ENCODE results near the gene ADGRA1. TPM values are rescaled to one million over a fixed set of nuclear protein-coding genes. Genes with fewer than 3 reads are reported as not detected.

ADGRA1 gene
- total and polyA plus RNA-seq, 7 donors: 0.05 to 0.84 (median 0.08) TPM; not detected in 2

- Histone ChIP-seq H3K4me1 (no peaks in the 10 kb centered on the region), H3K36me3 (ENCODE audit: insufficient read depth in 1 of 2, low read depth in 1 of 2) (no peaks in the 10 kb centered on the region), H3K9me3 (no peaks in the 10 kb centered on the region), H3K27ac (no peak overlapping the region), H3K27me3 (ENCODE audit: insufficient read depth in 3 of 3, low read length in 2 of 3) (peaks cover 0 to 39% (median 4%) of the 10 kb centered on the region in 3 donors), H3K4me3 (no peak overlapping the region)
- intact Hi-C loops (cut with DNase I): no loop called here
- no peak for TF ChIP-seq CTCF (IDR thresholded peaks at IDR 0.05)
- DNase-seq: no peak
- ATAC-seq: no peak
- 37 to 47% (median 39%) methylated on average over 12 to 13 of the region's 13 CpGs for WGBS, 3 donors
Measured at GRCh38 chr10:133058331-133059092, 29.2 kb upstream of the ADGRA1 start.

GRCh38 chr10:133059093-133059470 lies 28.6 kb upstream of the ADGRA1 start:
- no peak for DNase-seq
- no peak for ATAC-seq
- 82 to 89% (median 88%) methylated on average over 7 of the region's 7 CpGs for WGBS, 3 donors
- Histone ChIP-seq H3K4me3 (no peak overlapping the region), H3K9me3 (no peaks in the 10 kb centered on the region), H3K27me3 (ENCODE audit: insufficient read depth in 3 of 3, low read length in 2 of 3) (peaks cover 0 to 36% (median 4%) of the 10 kb centered on the region in 3 donors), H3K27ac (no peak overlapping the region), H3K4me1 (no peaks in the 10 kb centered on the region), H3K36me3 (ENCODE audit: insufficient read depth in 1 of 2, low read depth in 1 of 2) (no peaks in the 10 kb centered on the region)
- no peak for TF ChIP-seq CTCF (IDR thresholded peaks at IDR 0.05)
- intact Hi-C loops (cut with DNase I): no loop called here

- no peaks in the 10 kb centered on the region for H3K9me3 ChIP-seq
- H3K27me3 ChIP-seq (ENCODE audit: insufficient read depth in 3 of 3, low read length in 2 of 3): peaks cover 0 to 31% (median 4%) of the 10 kb centered on the region in 3 donors
- no peak overlapping the region for H3K27ac ChIP-seq
- intact Hi-C loops (cut with DNase I): no loop called here
- TF ChIP-seq CTCF (IDR thresholded peaks at IDR 0.05): no peak
- no peak overlapping the region for H3K4me3 ChIP-seq
- no peaks in the 10 kb centered on the region for H3K4me1 ChIP-seq
- WGBS, 3 donors: 79 to 84% (median 80%) methylated on average over 8 to 9 of the region's 9 CpGs
- no peaks in the 10 kb centered on the region for H3K36me3 ChIP-seq (ENCODE audit: insufficient read depth in 1 of 2, low read depth in 1 of 2)
- DNase-seq (no peak), ATAC-seq (no peak)
Measured at GRCh38 chr10:133059571-133059970, 28.2 kb upstream of the ADGRA1 start.

GRCh38 chr10:133060022-133060421 lies 27.7 kb upstream of the ADGRA1 start:
- DNase-seq (no peak), ATAC-seq (no peak)
- Histone ChIP-seq H3K27me3 (ENCODE audit: insufficient read depth in 3 of 3, low read length in 2 of 3) (peaks cover 0 to 31% (median 4%) of the 10 kb centered on the region in 3 donors), H3K36me3 (ENCODE audit: insufficient read depth in 1 of 2, low read depth in 1 of 2) (no peaks in the 10 kb centered on the region), H3K4me1 (no peaks in the 10 kb centered on the region), H3K9me3 (no peaks in the 10 kb centered on the region), H3K4me3 (no peak overlapping the region), H3K27ac (no peak overlapping the region)
- 80 to 86% (median 81%) methylated on average over 18 of the region's 18 CpGs for WGBS, 3 donors
- intact Hi-C loops (cut with DNase I): no loop called here
- no peak for TF ChIP-seq CTCF (IDR thresholded peaks at IDR 0.05)

GRCh38 chr10:133060466-133060865 lies 27.3 kb upstream of the ADGRA1 start:
- H3K27ac ChIP-seq: no peak overlapping the region
- intact Hi-C loops (cut with DNase I): no loop called here
- no peak for DNase-seq
- no peaks in the 10 kb centered on the region for H3K9me3 ChIP-seq
- no peaks in the 10 kb centered on the region for H3K36me3 ChIP-seq (ENCODE audit: insufficient read depth in 1 of 2, low read depth in 1 of 2)
- ATAC-seq: no peak
- WGBS, 3 donors: 68 to 82% (median 70%) methylated on average over 12 to 17 of the region's 17 CpGs
- no peaks in the 10 kb centered on the region for H3K4me1 ChIP-seq
- H3K27me3 ChIP-seq (ENCODE audit: insufficient read depth in 3 of 3, low read length in 2 of 3): peaks cover 0 to 31% (median 4%) of the 10 kb centered on the region in 3 donors
- TF ChIP-seq CTCF (IDR thresholded peaks at IDR 0.05): no peak
- no peak overlapping the region for H3K4me3 ChIP-seq

Measured in psoas muscle (tissue), 8 donors.